Lower lobe of right lung (tissue), 2 donors: ENCODE results near the gene COX7C. TPM values are rescaled to one million over a fixed set of nuclear protein-coding genes. Genes with fewer than 3 reads are reported as not detected.
"Not testable (repeated sequence)": the region's sequence is repeated elsewhere in the genome, so short reads cannot be mapped to it uniquely, and the experiment has no call there.

Experiments used
- ATAC-seq, 2 donors: fragments of 200-7000 bp; cut with Tn5 transposase; one replicate each; pipeline ENCODE4 v1.9.1; 2020 to 2022; ENCODE audit warnings: mild to moderate bottlenecking in 2 of 2, moderate library complexity in 2 of 2
- DNase-seq: peaks from one replicate; pipeline ENCODE4 v3.0.0-alpha.2; 2020
- H3K27ac ChIP-seq: fragments of 200-600 bp; one replicate; pipeline ENCODE4 v1.8.0; 2022
- H3K27me3 ChIP-seq: fragments of 200-600 bp; one replicate; pipeline ENCODE4 v1.8.0; 2022; ENCODE audit warnings: low read depth
- H3K36me3 ChIP-seq: fragments of 200-600 bp; one replicate; pipeline ENCODE4 v1.8.0; 2022; ENCODE audit warnings: mild to moderate bottlenecking
- H3K4me1 ChIP-seq: fragments of 200-600 bp; one replicate; pipeline ENCODE4 v1.8.0; 2022
- H3K4me3 ChIP-seq: fragments of 200-600 bp; one replicate; pipeline ENCODE4 v1.8.0; 2022; ENCODE audit warnings: mild to moderate bottlenecking
- H3K9me3 ChIP-seq: fragments of 200-600 bp; one replicate; pipeline ENCODE4 v1.8.0; 2022
- intact Hi-C: fragments of 100-400 bp; cut with DNase I; formaldehyde crosslinking; loops from one replicate; pipeline ENCODE4 v1.11.0; 2022
- total RNA-seq: library from RNA; stranded (reverse); fragmentation: NEBNext Ultra II Directional; extraction: Animal tissue kit (Norgen Biotek cat#: 25700); gene quantifications from one replicate; pipeline ENCODE4 v1.2.1, GENCODE V29; 2021
- TF ChIP-seq, protein P1 (sequence below): fragments of 200-600 bp; IDR thresholded peaks from one replicate; pipeline ENCODE4 v1.8.0; 2022; ENCODE audit warnings: antibody characterized with exemption, mild to moderate bottlenecking
- donor health status: DM: no; HTN: yes; CAD: no; lungs with severe emphysema.

The COX7C gene
- total RNA-seq, 1 donor from 2014 or later: 368 TPM

GRCh38 chr5:86644843-86645242 lies 27.1 kb downstream of the COX7C start:
- no peak for ATAC-seq
- intact Hi-C loops: no loop called here
- Histone ChIP-seq H3K27me3 (no peaks in the 10 kb centered on the region), H3K27ac (no peak overlapping the region), H3K9me3 (no peaks in the 10 kb centered on the region), H3K36me3 (no peaks in the 10 kb centered on the region), H3K4me1 (no peaks in the 10 kb centered on the region), H3K4me3 (no peak overlapping the region)
- TF ChIP-seq, protein P1, sequence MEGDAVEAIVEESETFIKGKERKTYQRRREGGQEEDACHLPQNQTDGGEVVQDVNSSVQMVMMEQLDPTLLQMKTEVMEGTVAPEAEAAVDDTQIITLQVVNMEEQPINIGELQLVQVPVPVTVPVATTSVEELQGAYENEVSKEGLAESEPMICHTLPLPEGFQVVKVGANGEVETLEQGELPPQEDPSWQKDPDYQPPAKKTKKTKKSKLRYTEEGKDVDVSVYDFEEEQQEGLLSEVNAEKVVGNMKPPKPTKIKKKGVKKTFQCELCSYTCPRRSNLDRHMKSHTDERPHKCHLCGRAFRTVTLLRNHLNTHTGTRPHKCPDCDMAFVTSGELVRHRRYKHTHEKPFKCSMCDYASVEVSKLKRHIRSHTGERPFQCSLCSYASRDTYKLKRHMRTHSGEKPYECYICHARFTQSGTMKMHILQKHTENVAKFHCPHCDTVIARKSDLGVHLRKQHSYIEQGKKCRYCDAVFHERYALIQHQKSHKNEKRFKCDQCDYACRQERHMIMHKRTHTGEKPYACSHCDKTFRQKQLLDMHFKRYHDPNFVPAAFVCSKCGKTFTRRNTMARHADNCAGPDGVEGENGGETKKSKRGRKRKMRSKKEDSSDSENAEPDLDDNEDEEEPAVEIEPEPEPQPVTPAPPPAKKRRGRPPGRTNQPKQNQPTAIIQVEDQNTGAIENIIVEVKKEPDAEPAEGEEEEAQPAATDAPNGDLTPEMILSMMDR: no peak
- DNase-seq: no peak

- no peak for DNase-seq
- intact Hi-C loops: no loop called here
- H3K27ac ChIP-seq: no peak overlapping the region
These were observed 28.1 kb downstream of the COX7C start for GRCh38 chr5:86645885-86646284.

DNA sequence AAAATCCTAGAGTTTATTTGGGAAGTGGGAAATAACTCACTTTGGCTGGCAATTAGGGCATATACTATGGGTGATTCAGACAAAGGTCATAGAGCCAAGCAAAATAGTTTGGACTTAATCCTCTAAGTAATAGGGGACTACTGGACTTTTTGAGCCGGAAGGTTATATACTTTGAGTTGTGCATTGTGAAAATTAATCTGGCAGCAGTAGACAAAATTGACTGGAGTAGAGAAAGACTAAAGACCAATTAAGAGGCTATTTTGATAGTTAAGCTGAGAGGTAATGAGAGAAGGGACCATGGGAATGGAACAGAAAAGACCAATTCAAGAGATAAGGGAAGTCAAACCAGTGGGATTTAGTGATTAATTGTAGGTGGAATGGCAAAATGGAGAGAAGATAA lies 28.9 kb downstream of the COX7C start:
- Histone ChIP-seq H3K4me3 (no peak overlapping the region), H3K9me3 (no peaks in the 10 kb centered on the region), H3K27me3 (no peaks in the 10 kb centered on the region), H3K27ac (no peak overlapping the region), H3K36me3 (no peaks in the 10 kb centered on the region), H3K4me1 (no peaks in the 10 kb centered on the region)
- DNase-seq (no peak), ATAC-seq (no peak)
- intact Hi-C loops: no loop called here
- TF ChIP-seq, protein P1: no peak

More at GRCh38 chr5:86645885-86646284, 28.1 kb downstream of the COX7C start:
- TF ChIP-seq, protein P1: no peak
- Histone ChIP-seq H3K4me1 (no peaks in the 10 kb centered on the region), H3K27me3 (no peaks in the 10 kb centered on the region), H3K36me3 (no peaks in the 10 kb centered on the region), H3K9me3 (no peaks in the 10 kb centered on the region), H3K4me3 (no peak overlapping the region)
- no peak for ATAC-seq

GRCh38 chr5:86649832-86650505 lies 32.2 kb downstream of the COX7C start:
- TF ChIP-seq, protein P1: no peak
- H3K27ac ChIP-seq: no peak overlapping the region
- H3K9me3 ChIP-seq: no peaks in the 10 kb centered on the region
- DNase-seq: no peak
- H3K36me3 ChIP-seq: no peaks in the 10 kb centered on the region
- intact Hi-C loops: no loop called here
- H3K27me3 ChIP-seq: no peaks in the 10 kb centered on the region
- no peak for ATAC-seq
- no peaks in the 10 kb centered on the region for H3K4me1 ChIP-seq
- no peak overlapping the region for H3K4me3 ChIP-seq

GRCh38 chr5:86660771-86661170 lies 43.0 kb downstream of the COX7C start:
- ATAC-seq, H3K36me3 ChIP-seq, H3K27ac ChIP-seq, intact Hi-C loops, H3K4me3 ChIP-seq, H3K27me3 ChIP-seq, DNase-seq, H3K4me1 ChIP-seq, H3K9me3 ChIP-seq: not testable (repeated sequence)

GRCh38 chr5:86664173-86664572 lies 46.4 kb downstream of the COX7C start:
- Histone ChIP-seq H3K4me1 (no peaks in the 10 kb centered on the region), H3K36me3 (no peaks in the 10 kb centered on the region), H3K9me3 (no peaks in the 10 kb centered on the region), H3K27ac (no peak overlapping the region), H3K4me3 (no peak overlapping the region), H3K27me3 (no peaks in the 10 kb centered on the region)
- DNase-seq (no peak), ATAC-seq (no peak)
- TF ChIP-seq, protein P1: no peak
- intact Hi-C loops: no loop called here
